Parathyroid adenoma (tissue), 2 donors: ENCODE data around the gene HSDL1.

Experiments used
- H2AFZ ChIP-seq: fragments of 300-600 bp; sonication (generic); one replicate; pipeline ENCODE4 v1.7.0; 2017; ENCODE audit warnings: antibody characterized with exemption, mild to moderate bottlenecking
- H3K27ac ChIP-seq: fragments of 300-600 bp; sonication (generic); one replicate; pipeline ENCODE4 v1.7.0; 2017
- H3K27me3 ChIP-seq: fragments of 300-600 bp; sonication (generic); one replicate; pipeline ENCODE4 v1.7.0; 2017; ENCODE audit warnings: low read length; ENCODE audit not compliant: control insufficient read depth, insufficient read depth
- H3K36me3 ChIP-seq: fragments of 300-600 bp; sonication (generic); one replicate; pipeline ENCODE4 v1.7.0; 2017; ENCODE audit warnings: low read length; ENCODE audit not compliant: control insufficient read depth, insufficient read depth
- H3K4me1 ChIP-seq: fragments of 300-600 bp; sonication (generic); one replicate; pipeline ENCODE4 v1.7.0; 2017; ENCODE audit warnings: control low read depth
- H3K4me2 ChIP-seq: fragments of 300-600 bp; sonication (generic); one replicate; pipeline ENCODE4 v1.7.0; 2017; ENCODE audit warnings: low read length
- H3K4me3 ChIP-seq: fragments of 300-600 bp; sonication (generic); one replicate; pipeline ENCODE4 v1.7.0; 2017; ENCODE audit warnings: low read depth, low read length
- H3K79me2 ChIP-seq: fragments of 300-600 bp; sonication (generic); one replicate; pipeline ENCODE4 v1.7.0; 2017; ENCODE audit warnings: control low read depth
- H3K9ac ChIP-seq: fragments of 300-600 bp; sonication (generic); one replicate; pipeline ENCODE4 v1.7.0; 2017; ENCODE audit warnings: mild to moderate bottlenecking
- H3K9me3 ChIP-seq: fragments of 300-600 bp; sonication (generic); one replicate; pipeline ENCODE4 v1.7.0; 2017; ENCODE audit warnings: low read length; ENCODE audit not compliant: control insufficient read depth
- CTCF ChIP-seq: fragments of 300-600 bp; sonication (generic); IDR thresholded peaks from one replicate; pipeline ENCODE4 v1.7.0; 2017; ENCODE audit warnings: antibody characterized with exemption, mild to moderate bottlenecking
- donor health status: primary hyperparathyroidism.

Gene HSDL1

GRCh38 chr16:84144859-84145639 lies at the start of gene HSDL1, which contains the start of gene DNAAF1:
HSDL1 (minus strand) TSS chr16:84145177; CDS start chr16:84131321, 13,856 bp downstream.
DNAAF1 (plus strand) TSS chr16:84145308; CDS start chr16:84145441, 133 bp downstream.
- peak; percentile 15 for TF ChIP-seq CTCF
- Histone ChIP-seq H3K27me3 (no peaks in the 10 kb centered on the region), H3K9me3 (no peaks in the 10 kb centered on the region), H3K36me3 (no peaks in the 10 kb centered on the region), H3K79me2 (peaks cover 2% of the 10 kb centered on the region), H3K27ac (peak within 1 kb of the TSS; percentile 47), H3K4me2 (peak within 1 kb of the TSS; percentile 98), H2AFZ (peak within 1 kb of the TSS; percentile 97), H3K4me3 (peak within 1 kb of the TSS; percentile 73), H3K9ac (peak within 1 kb of the TSS; percentile 24), H3K4me1 (no peaks in the 10 kb centered on the region)

- TF ChIP-seq CTCF = no peak
- Histone ChIP-seq H3K79me2 (no peaks in the 10 kb centered on the region), H3K9me3 (no peaks in the 10 kb centered on the region), H3K4me2 (no peak overlapping the region), H2AFZ (no peak overlapping the region), H3K27ac (no peak overlapping the region), H3K36me3 (no peaks in the 10 kb centered on the region), H3K27me3 (no peaks in the 10 kb centered on the region), H3K4me1 (no peaks in the 10 kb centered on the region), H3K9ac (no peak overlapping the region), H3K4me3 (no peak overlapping the region)
Measured at GRCh38 chr16:84194018-84194417, 49.0 kb upstream of the HSDL1 start.

GRCh38 chr16:84193480-84193879 lies 48.5 kb upstream of the HSDL1 start:
- Histone ChIP-seq H3K27ac (no peak overlapping the region), H3K4me3 (no peak overlapping the region), H3K4me1 (no peaks in the 10 kb centered on the region), H3K9me3 (no peaks in the 10 kb centered on the region), H2AFZ (no peak overlapping the region), H3K9ac (no peak overlapping the region), H3K79me2 (no peaks in the 10 kb centered on the region), H3K36me3 (no peaks in the 10 kb centered on the region), H3K4me2 (no peak overlapping the region), H3K27me3 (no peaks in the 10 kb centered on the region)
- no peak for TF ChIP-seq CTCF

GRCh38 chr16:84191466-84191865 lies 46.5 kb upstream of the HSDL1 start:
- no peak overlapping the region for H3K4me3 ChIP-seq
- H3K27me3 ChIP-seq = no peaks in the 10 kb centered on the region
- no peaks in the 10 kb centered on the region for H3K9me3 ChIP-seq

More at GRCh38 chr16:84191466-84191865, 46.5 kb upstream of the HSDL1 start:
- Histone ChIP-seq H3K27ac (no peak overlapping the region), H3K36me3 (no peaks in the 10 kb centered on the region), H2AFZ (no peak overlapping the region), H3K9ac (no peak overlapping the region), H3K4me2 (no peak overlapping the region), H3K79me2 (peaks cover 3% of the 10 kb centered on the region), H3K4me1 (no peaks in the 10 kb centered on the region)
- TF ChIP-seq CTCF = no peak
